ENCODE measurements around the gene SAMD4A. TPM values are rescaled to one million over a fixed set of nuclear protein-coding genes. Genes with fewer than 3 reads are reported as not detected.
A peak's percentile ranks its signal among the peaks of the same experiment; 100 is the strongest.

SAMD4A gene
- total and polyA plus RNA-seq, 10 donors = 2.3 to 31.0 (median 21.2) TPM

- no peak for DNase-seq
- Histone ChIP-seq H3K4me3 (no peak overlapping the region), H3K4me1 (peaks cover 0 to 16% (median 2%) of the 10 kb centered on the region in 6 donors), H3K27ac (peak overlapping the region in 2 of 8 donors; percentile 26 to 39), H3K9me3 (no peaks in the 10 kb centered on the region), H3K27me3 (replicated peaks in 1 of 7) (peaks cover 0 to 18% (median 0%) of the 10 kb centered on the region in 7 donors), H3K36me3 (no peaks in the 10 kb centered on the region)
- TF ChIP-seq POLR2A (IDR thresholded peaks at IDR 0.05) = no peak
- TF ChIP-seq CTCF (IDR thresholded peaks at IDR 0.05 in 8 of 11, conservative IDR thresholded peaks at IDR 0.05 in 3 of 11) = no peak
- no peak for TF ChIP-seq POLR2AphosphoS5 (IDR thresholded peaks at IDR 0.05)
- intact Hi-C loops (cut with DNase I; ENCODE audit: low total_unique reads) = no loop called here
- 83 to 91% (median 89%) methylated on average over 11 to 13 of the region's 13 CpGs for WGBS, 5 donors
Measured at GRCh38 chr14:54673193-54674045, 106.5 kb downstream of the SAMD4A start.

- intact Hi-C loops (cut with DNase I; ENCODE audit: low total_unique reads) = no loop called here
- Histone ChIP-seq H3K36me3 (no peaks in the 10 kb centered on the region), H3K4me3 (no peak overlapping the region), H3K9me3 (no peaks in the 10 kb centered on the region), H3K27me3 (replicated peaks in 1 of 7) (peaks cover 0 to 18% (median 0%) of the 10 kb centered on the region in 7 donors), H3K4me1 (peaks cover 0 to 16% (median 2%) of the 10 kb centered on the region in 6 donors), H3K27ac (peak overlapping the region in 1 of 8 donors; percentile 39)
- 51 to 70% (median 67%) methylated on average over 3 of the region's 3 CpGs for WGBS, 5 donors
- no peak for DNase-seq
- TF ChIP-seq POLR2AphosphoS5 (IDR thresholded peaks at IDR 0.05) (no peak), CTCF (IDR thresholded peaks at IDR 0.05 in 8 of 11, conservative IDR thresholded peaks at IDR 0.05 in 3 of 11) (no peak), POLR2A (IDR thresholded peaks at IDR 0.05) (no peak)
Measured at GRCh38 chr14:54674046-54674741, 107.3 kb downstream of the SAMD4A start.

- 84 to 89% (median 87%) methylated on average over 8 to 11 of the region's 11 CpGs for WGBS, 5 donors
Measured at GRCh38 chr14:54675236-54676128, 108.6 kb downstream of the SAMD4A start.

More at GRCh38 chr14:54675236-54676128, 108.6 kb downstream of the SAMD4A start:
- Histone ChIP-seq H3K27ac (no peak overlapping the region), H3K4me1 (peaks cover 0 to 9% (median 0%) of the 10 kb centered on the region in 6 donors), H3K27me3 (replicated peaks in 1 of 7) (peaks cover 0 to 18% (median 0%) of the 10 kb centered on the region in 7 donors), H3K36me3 (no peaks in the 10 kb centered on the region), H3K4me3 (no peak overlapping the region), H3K9me3 (no peaks in the 10 kb centered on the region)
- no peak for DNase-seq
- no peak for TF ChIP-seq CTCF (IDR thresholded peaks at IDR 0.05 in 8 of 11, conservative IDR thresholded peaks at IDR 0.05 in 3 of 11)
- no peak for TF ChIP-seq POLR2AphosphoS5 (IDR thresholded peaks at IDR 0.05)
- no peak for TF ChIP-seq POLR2A (IDR thresholded peaks at IDR 0.05)
- intact Hi-C loops (cut with DNase I; ENCODE audit: low total_unique reads) = no loop called here
